HG03520 (cell line): ENCODE measurements around the gene TMEM179.
"Not testable (repeated sequence)": the region's sequence is repeated elsewhere in the genome, so short reads cannot be mapped to it uniquely, and the experiment has no call there.

Experiments
- ATAC-seq: cut with Tn5 transposase; IDR thresholded peaks from one replicate; pipeline ENCODE4 v1.9.1; 2021; ENCODE audit warnings: mild to moderate bottlenecking, moderate library complexity; ENCODE audit not compliant: unreplicated experiment

Gene TMEM179

GRCh38 chr14:104588066-104588857 is 16.3 kb downstream of the TMEM179 start:
- no peak for ATAC-seq

DNA sequence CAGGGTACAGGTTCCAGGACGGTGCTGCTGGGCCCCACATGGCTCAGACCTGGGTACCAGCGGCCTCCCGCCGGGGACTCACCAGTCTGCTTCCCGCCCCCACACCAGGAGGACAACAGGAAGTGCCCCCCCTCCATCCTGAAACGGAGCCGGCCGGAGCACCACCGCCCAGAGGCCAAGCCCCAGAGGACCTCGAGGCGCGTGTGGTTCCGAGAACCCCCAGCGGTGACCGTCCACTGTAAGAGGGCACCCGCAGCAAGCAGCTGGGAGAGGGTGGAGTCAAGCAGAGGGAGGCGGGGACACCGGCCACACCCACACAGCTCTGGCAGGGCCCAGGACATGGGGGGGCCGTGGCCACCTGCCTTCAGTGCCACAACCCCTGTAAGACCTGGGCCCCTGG is 16.9 kb downstream of the TMEM179 start:
- ATAC-seq = no peak

DNA sequence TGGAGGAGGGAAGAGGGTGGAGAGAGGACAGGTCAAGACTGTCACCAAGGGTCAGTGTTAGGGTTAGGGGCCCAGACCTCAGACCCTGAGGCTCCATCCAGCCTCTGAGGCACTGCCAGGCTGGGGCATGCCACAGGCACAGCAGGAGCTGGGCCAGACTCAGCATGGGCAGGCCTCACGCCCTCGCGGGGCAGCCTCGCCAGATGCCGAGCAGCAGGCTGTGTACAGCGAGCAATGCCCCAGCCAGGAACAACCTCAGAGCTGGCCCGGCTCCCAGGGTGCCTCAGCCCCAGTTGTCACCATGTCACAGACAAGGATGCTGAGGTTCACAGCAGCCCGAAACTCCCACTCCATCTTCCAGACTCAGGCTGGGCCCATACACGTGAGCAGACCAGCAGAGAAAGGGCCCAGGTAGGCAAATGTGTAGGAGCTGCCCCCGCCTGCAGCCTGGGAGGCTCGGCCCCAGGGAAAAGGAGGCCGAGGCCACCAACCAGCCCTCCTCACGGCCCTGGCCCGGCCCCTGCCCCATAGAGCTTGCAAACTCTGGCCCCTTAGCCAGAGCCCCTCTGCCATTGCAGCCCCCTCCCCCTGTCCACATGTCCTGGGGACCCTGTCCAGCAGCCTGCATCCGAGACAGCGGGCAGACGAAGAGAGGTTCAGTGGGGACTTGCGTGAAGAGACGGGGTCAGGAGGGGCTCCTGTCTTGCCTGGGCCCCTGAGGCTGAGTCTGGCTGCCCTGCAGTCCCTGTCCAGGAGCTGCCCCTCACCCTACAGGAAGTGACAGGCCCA is 17.5 kb downstream of the TMEM179 start:
- ATAC-seq = no peak

DNA sequence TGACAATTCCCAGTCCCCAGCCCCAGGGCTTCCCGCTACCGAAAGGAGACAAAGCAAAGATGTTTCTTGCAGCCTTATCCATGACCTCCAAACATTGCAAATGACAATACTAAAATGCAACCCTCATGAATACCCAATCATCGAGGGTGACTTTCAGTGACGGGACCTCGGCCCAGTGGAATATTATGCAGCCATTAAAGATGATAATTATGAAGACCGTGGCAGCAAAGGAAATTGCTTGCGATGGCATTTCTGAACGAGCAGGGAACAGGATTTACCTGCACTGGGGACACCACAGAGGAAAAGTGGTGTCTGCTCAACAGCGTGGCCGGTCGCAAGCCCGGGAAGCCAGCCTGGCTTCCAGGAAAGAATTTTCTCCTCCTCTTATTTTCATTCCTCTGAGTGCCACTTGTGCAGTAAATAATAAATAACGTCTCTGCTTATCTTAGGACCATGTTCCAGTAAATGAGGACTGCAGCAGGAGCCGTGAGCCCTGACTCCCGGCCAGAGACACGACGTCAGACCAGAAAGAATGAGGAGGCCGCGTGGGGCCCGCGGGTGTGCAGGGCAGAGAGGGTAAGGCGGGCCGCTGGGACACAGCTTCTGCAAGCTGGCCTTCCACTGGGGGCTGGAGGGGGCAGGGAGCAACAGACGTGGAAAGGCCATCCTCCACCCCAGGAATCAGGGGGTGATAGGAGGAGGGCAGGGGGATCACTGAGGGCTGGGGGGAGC is 18.4 kb downstream of the TMEM179 start:
- no peak for ATAC-seq

DNA sequence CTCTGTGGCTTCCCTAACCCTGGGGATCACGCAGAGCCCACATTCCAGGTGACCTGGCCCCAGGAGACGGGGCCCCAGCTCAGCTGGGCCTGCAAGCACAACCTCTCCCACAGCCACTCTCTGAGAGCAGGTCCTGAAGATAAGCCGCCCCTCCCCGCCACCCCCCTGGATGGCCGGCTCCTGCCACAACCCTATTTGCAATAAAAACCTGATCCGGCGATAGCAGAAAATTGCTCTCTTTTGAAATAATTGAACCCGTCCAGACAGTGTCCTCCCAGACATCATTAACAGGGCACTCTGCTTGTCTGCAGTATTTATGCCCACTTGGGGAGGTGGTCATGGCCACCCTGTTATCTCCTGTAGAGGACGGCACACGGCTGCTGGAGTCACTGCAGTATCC is 20.0 kb downstream of the TMEM179 start:
- no peak for ATAC-seq

DNA sequence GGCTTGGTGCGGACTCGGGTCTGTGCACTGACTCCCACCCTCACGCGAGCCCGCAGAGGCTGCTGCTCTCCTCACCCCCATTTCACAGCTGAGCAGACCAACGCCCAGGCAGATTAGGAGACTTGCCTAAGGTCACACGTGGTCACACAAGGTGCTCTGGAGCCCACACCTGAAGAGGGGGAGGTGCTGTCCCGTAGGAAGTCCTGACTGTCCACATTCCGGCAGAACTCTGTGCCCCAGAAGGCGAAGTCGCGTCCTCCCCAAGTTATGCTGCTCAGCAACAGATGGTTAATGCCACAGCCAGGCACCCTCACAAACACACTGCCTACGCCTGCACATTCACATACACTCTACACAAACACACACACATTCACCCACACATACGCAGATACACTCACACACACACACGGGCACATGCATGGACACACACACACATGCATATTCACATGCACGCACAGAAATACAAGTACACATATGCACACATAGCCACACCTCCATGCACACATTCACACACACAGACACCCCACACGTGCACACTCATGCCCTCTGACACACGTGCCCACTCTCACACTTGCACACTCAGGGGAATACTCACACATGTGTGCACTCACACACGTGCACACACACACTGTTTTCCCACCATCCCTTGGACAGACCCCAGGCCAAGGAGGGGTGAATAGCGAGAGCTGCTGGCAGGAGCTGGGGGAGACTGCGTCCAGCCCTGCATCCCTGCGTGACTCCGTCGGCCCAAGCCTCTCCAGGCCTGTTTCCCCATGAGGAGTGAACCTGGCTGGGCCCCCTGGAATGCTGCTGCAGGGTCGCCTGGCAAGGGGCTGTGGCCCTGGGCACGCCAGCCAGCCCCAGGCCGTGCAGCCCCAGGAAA is 20.9 kb downstream of the TMEM179 start:
- no peak for ATAC-seq

DNA sequence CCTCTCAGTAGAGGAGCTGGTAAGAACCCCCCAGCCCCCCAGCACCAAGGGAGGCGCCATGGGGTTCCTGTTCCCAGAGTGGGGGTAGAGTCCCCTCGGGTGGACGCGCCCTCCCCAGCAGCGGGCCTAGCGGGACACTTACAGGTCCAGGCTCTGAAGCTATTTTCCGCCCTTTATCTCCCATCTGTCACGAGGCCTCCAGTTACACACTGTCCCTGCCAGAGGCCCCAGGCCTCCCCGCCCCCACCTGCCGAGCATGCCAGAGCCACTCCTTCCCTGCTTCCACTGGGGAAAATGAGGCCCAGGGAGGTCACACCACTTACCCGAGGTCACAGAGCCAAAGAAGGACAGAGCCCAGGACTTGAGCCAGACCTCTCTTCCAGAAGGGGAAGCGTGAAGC is 21.9 kb downstream of the TMEM179 start:
- no peak for ATAC-seq

DNA sequence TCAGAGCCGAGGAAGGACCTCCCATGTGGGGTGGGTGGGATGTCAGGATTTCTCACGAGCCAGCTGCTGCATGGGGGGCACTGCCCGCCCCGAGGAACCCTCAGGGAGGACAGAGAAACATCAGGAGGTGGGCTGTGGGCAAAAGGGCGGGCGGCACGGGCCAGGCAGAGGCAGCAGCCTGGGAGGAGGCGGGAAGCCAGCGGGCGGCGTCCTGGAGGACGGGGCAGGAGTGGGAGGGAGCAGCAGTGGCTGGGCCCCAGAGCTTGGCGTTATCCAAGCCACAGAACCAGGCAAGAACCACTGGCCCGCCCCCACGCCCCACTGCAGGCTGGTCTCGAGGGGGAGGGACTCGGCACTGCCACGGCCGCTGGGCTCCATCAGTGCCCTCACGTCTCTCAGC is 22.6 kb downstream of the TMEM179 start:
- ATAC-seq = no peak

DNA sequence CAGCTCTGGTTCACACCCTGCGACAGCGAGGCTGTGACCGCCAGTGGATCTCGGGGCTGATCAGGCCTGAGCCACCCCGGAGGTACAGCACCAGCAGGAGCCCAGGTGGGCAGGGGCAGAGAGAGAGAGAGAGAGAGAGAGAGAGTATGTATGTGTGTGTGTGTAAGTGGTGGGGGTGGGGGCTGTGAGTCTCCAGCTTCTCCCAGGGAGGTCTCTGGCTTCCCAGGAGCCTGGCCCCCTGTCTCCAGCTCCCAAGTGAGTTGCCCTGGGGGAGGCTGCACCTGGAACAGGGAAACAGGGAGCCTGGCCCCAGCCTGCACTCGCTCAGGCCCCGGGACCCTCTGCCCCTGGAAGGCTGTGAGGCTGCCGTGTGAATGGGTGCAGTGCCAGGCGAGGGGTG is 23.1 kb downstream of the TMEM179 start:
- no peak for ATAC-seq

GRCh38 chr14:104580961-104581360 is 23.6 kb downstream of the TMEM179 start:
- no peak for ATAC-seq

GRCh38 chr14:104579939-104580338 is 24.6 kb downstream of the TMEM179 start:
- not testable (repeated sequence) for ATAC-seq

DNA sequence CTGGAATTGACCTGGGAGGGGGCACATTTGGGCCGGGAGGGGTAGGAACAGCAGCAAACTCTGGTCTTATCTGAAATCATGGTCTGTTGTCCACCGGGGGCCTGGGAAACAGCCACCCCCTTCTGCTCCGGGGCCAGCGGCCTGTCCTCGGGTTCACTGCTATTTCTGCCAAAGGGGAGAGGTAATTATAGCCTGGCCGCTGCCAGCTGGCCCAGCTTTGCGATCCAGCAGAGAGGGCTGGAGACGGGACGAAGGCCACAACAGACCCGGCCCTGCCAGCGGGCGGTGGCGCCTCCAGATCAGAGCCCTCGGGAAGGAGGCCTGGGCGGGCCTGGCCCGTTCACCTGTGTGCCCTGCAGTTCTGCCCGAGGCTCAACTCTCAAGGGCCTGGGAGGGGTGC is 25.1 kb downstream of the TMEM179 start, which contains the start of gene C14orf180:
Gene C14orf180 (plus strand): TSS at position 258 of the 400 bp plus-strand sequence. CDS start 6,667 bp downstream, outside the sequence.
- ATAC-seq = no peak

- no peak for ATAC-seq
These were observed 26.3 kb downstream of the TMEM179 start for GRCh38 chr14:104578321-104578720.

DNA sequence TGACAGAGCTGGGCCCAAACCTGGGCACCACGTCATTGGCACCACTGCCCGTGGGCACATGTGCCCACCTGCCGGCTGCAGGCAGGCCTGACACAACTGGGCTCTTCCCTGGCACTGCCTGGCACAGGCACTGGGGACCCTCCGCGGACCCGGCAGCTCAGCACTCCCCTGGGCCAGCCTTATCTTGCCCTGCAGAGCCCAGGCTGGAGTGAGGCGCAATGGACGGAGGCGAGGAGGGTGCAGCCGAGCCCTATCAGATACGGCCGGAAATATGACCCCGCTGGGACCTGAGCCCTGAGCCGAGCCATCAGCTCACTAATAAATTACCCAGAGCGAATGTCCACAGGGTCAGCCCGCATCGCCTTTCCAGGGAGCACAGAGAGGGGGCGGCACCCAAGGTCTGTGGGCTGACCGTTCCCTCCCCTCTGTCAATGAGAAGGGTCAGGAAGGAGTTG is 26.7 kb downstream of the TMEM179 start:
- ATAC-seq = no peak

DNA sequence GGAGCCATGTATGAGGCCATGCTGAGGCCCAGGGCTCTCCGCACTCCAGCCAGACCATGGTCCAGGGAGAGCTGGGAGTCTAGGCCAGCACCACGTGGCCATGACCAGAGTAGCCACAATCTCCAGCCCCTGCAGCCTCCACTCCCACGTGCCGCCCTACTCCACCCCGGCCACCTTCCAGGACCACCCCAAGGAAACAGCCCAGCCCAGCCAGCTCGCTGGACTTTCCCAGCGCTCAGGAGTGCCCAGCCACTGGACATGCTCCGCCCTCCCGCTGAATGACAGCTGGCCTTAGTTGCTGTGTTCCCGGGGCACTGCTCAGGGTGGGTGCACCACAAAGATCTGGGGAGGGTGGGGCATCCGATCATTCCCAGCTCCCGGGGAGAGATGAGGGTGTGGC is 27.1 kb downstream of the TMEM179 start:
- ATAC-seq = no peak

- no peak for ATAC-seq
These were observed 27.6 kb downstream of the TMEM179 start for GRCh38 chr14:104576970-104577332.

- no peak for ATAC-seq
These were observed 28.2 kb downstream of the TMEM179 start for GRCh38 chr14:104576232-104576969.

- ATAC-seq = no peak
These were observed 29.5 kb downstream of the TMEM179 start for GRCh38 chr14:104574978-104575583.

DNA sequence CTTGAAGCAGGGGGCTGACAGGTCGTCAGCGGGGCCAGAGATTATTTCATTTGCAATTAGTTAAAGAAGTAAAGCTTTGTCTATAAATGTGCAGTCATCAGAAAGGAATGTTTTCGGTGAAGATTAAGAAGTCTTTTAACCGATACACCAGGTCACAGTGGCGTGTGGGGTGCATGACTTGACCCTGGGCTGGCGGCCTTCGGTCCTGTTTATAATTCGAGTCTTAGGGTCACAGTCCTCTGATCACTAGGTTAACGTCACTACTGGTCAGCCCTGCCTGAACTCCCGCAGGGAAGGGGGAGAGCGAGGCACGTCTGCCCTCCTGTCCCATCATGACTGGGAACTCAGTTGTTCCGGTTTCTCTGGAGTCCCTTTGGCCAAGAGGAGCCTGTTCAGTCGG is 30.0 kb downstream of the TMEM179 start:
- ATAC-seq = no peak
